ENCODE data around the gene RHBDF1.
A peak's percentile ranks its signal among the peaks of the same experiment; 100 is the strongest.

The RHBDF1 gene, protein sequence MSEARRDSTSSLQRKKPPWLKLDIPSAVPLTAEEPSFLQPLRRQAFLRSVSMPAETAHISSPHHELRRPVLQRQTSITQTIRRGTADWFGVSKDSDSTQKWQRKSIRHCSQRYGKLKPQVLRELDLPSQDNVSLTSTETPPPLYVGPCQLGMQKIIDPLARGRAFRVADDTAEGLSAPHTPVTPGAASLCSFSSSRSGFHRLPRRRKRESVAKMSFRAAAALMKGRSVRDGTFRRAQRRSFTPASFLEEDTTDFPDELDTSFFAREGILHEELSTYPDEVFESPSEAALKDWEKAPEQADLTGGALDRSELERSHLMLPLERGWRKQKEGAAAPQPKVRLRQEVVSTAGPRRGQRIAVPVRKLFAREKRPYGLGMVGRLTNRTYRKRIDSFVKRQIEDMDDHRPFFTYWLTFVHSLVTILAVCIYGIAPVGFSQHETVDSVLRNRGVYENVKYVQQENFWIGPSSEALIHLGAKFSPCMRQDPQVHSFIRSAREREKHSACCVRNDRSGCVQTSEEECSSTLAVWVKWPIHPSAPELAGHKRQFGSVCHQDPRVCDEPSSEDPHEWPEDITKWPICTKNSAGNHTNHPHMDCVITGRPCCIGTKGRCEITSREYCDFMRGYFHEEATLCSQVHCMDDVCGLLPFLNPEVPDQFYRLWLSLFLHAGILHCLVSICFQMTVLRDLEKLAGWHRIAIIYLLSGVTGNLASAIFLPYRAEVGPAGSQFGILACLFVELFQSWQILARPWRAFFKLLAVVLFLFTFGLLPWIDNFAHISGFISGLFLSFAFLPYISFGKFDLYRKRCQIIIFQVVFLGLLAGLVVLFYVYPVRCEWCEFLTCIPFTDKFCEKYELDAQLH

DNA sequence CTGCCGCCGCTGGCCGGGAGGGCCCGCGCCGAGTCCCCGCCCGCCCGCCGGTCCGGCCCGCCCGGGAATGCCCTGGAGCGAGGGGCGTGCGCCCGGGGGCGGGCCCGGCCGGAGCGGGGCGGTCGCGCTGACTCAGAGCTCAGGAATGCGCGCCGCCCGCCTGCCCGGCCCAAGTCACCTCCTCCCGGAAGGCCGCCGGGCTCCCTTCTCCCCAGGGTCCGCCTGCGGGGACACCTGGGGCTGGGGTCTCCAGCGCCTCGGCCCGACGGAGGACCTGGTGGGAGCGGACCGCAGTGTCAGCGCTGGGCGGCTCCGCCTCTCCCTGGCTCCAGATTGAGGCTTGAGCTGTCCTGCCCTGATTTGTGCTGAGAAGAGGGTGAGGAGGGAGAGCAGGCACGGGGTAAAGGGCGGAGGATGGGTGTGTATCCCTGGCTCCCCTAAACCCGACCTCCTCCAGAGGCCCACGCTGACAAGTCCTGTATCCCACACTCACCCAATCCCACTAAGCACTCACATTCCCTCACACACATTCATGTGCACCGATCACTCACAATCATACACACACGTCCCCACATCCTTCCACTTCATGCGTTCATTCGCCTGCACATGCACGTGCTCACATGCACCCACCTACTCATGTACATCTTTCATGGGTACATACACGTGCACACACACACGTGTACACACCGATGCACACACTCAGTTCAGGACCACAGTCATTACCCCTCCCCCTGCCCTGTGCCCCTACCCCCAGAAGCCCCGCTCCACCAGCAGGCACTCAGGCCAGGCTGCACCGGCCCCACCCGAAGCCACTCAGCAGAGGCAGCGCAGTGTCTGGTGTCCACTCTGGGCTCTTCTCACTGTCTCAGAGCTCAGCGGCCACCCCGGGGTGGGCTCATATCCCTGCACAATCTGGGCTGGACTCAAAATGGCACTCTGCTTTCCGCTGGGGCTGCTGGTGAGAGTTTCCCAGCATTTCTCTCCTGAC lies at the start of gene RHBDF1:
Gene RHBDF1, minus strand, starts transcription at position 71 of the 988 bp plus-strand sequence. CDS start 7,616 bp downstream, outside the sequence.
- no peak for DNase-seq (ENCODE audit: low read depth in 3 of 3, low spot score in 1 of 3)

DNA sequence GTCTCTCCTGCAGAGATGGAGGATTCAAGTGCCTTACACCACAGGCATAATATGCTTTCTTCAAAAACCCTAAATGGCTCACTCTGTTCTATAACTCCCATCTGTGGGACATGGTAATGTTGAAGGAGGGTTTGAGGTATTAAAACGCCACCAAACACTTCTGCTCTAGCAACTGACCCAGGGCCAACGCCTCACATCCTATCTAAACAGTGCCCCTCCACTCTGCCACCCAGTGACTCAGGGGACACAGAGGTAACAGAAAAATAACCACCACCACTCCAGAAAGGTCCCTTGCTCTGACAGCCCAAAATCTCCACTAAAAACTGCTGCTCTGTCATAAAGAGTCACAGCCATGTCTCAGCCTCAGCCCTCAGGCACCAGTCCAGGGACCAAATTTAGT lies 48.3 kb upstream of the RHBDF1 start:
- no peak for DNase-seq (ENCODE audit: low read depth in 3 of 3, low spot score in 1 of 3)

DNA sequence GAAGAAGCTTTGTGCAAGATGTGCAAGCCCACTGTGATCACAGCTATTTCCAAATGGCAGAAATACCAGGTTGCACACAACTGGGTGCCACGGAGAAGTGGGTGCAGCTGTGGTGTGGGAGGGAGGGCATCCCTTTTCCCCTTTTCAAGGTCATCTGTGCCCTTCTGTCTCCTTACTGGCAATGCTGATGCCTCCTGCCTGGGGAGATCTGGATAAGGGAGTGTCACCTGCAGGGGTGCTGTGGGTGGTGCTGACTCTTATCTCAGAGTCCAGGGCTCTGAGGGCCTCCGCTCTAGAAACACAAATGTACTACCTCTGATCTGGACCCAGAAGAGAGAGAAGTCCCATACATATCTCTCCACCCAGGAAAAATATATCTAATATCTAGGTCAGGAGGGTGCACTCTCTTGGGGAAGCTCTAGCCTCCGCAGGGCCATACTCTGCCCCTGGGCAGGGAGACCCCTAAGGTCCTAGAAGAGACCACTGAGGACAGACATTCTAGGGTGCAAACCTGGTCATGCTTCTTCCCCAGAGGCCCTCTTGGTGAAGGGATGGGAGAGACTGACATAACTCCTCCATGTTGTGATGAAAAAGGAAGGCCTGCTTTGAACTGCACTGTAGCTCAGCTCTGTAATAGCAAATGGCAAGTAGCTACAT lies 47.5 kb upstream of the RHBDF1 start:
- no peak for DNase-seq (ENCODE audit: low read depth in 3 of 3, low spot score in 1 of 3)

DNA sequence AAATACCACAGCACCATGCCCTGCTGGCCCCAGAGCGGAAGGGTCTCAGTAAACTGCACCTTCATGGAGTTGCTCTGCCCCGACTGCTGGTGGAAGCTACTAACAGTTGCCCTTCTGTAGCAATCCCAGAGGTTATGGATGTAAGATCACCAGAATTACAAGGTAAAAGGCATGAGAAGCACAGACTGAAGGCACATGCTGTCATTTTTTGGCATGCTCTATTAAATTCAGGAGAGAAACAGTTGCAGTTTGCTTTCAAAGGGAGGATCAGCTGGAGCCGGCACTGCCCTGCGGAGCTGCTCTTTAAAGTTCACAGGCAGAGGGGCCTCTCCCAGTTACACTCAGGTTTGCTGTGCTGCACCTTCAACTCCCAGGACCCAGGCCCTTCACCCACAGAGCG lies 46.9 kb upstream of the RHBDF1 start:
- no peak for DNase-seq (ENCODE audit: low read depth in 3 of 3, low spot score in 1 of 3)

DNA sequence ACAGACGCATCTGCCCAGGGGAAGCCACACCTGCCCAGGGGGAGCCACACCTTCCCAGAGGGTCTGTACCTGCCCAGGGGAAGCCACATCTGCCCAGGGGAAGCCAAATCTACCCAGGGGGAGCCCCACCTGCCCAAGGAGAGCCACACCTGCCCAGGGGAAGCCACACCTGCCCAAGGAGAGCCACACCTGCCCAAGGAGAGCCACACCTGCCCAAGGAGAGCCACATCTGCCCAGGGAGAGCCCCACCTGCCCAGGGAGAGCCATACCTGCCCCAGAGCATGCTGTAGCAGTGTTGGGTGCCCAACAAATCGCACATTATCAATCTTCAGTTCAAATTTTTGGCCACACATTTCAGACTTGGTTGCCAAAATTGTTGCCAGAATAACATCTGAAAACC lies 46.4 kb upstream of the RHBDF1 start:
- DNase-seq (ENCODE audit: low read depth in 3 of 3, low spot score in 1 of 3), result no peak

DNA sequence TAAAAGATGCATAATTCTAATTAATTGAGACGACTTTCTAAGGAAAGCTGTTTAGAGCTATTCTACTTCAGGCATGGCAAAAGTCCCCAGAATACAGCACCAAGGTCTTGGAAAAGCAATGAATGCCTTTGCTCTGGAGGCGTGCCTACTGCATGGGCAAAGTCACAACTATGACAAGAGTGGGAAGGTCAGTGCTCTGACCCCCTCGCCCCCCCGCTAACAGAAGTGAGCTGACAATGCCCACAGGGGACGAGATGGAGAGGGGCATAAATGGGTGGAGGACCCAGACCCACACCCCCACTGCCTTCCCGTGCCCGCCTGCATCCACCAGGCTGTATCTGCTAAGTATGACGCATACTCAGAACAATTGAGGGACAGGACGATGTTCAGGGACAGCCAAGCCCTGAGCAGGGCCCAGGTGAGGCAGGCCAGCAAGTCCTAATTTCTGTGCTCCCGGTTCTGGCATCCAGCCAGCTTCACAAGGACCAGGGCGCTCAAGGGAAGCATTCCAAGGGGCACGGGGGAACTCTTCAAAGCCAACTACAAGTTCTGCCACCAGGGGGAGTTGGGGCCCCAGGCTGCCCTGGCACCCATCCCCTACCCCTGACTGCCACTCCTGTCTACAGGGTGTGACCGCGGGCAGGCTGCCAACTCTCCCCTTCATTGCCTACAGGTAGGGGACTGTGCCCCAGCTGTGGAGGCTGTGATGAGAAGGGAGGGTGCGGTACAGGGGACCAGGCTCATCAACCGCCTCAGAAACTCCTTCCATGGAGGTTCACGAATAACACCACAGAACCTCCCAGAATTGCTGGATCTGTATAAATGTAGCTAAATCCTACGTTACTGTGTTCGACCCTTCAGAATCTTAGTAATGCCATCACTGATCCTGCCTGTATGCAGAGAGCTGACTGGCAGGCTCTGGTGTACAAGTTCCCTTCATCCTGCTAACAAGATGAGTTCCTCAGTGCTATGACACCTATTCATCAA lies 45.2 kb upstream of the RHBDF1 start:
- DNase-seq (ENCODE audit: low read depth in 3 of 3, low spot score in 1 of 3), result peak; percentile 17 to 50 (median 44)

DNA sequence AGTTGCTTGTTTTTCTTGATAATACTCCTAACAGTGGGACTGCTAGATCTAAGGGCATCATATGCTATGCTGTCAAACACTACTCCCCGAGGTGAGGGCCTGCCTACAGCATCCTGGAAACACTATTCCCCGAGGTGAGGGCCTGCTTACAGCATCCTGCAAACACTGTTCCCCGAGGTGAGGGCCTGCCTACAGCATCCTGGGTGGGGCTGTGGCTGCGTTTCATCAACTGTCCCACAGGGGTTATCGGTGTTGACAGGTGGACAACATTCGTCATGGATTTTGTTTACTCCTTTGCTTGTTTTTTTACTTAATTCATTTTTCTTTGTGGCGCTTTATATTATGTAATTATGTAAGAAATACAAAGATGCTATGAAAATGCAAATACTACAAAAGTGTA lies 43.6 kb upstream of the RHBDF1 start:
- DNase-seq (ENCODE audit: low read depth in 3 of 3, low spot score in 1 of 3), result no peak

DNA sequence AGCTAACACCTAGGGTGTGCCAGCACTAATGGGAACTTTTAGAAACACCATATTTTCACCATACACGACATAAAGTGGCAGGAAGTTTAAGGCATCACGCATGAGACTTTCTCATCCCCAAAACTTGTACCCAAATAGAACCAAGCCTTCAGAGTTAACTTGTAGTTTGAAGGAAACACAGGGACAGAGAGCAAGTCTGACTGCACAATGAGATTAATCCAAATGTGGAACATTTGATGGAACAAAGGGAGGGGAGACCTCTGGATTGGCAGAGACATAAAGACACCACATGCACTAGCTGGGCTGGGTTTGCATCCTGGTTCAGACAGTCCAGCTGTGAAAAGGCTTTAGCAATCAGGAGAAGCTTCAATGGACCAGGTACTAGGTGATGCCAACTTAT lies 41.9 kb upstream of the RHBDF1 start:
- no peak for DNase-seq (ENCODE audit: low read depth in 3 of 3, low spot score in 1 of 3)

DNA sequence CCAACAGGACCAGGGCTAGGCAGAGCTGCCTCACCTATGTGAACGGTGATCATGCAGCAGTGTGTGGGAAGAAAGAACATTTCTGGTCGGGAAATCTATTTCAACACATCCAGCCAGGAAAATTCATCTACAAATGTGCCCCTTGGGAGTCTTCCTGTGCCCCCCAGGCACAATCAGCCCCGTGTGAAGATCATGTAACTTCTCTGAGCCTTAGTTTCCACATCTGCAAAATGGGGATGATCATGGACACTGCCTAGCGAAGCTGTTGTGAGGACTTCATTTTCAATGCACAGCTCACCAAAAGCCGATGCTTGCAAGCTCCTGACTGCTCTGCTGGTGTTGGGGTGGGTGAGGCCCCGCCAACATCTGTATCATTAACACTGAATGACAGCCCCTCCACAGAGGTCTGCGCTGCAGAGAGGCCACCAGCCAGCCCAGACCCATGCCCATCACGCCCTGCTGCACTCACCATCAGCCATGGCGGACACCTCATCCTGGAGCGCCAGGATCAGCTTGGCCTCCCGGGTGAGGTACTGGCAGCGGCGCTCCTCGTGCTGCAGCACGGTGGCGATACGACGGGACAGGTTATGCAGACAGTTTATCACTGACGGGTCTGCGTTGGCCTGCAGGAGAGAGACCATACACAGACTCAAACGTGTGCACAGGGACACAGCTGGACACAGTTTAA lies 39.9 kb upstream of the RHBDF1 start:
- no peak for DNase-seq (ENCODE audit: low read depth in 3 of 3, low spot score in 1 of 3)

DNA sequence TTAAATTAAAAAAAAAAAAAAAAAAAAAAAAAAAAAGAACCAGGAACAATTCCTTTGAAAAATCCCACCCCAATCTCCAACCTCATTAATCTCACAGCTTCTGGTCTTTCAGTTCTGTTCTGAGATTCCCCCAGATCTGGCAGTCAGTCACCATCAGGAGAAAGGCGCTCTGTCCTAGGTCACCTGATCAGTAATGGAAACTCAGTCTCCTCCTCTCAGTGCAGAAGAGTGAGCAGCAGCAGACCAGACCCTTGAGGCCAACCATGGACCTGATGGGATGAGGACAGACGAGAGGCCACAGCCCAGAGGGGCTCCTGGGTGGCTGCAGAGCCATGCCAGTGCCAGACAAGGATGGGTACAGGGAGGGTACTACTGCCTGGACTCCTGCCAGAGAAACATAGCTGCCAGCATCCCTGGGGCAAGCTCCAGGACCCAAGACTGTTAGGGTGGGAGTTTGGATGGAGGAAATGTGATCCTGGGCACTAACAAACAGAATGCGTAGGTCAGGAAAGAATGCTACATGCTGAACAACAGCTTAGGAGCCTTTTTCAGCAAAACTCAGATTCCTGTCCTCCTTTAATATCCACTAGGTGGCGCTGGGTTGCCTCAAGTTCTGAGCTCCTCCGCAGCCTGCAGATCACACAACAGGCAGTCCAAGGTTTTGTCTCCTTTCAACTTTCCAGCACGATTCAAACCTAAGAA lies 34.3 kb upstream of the RHBDF1 start:
- DNase-seq (ENCODE audit: low read depth in 3 of 3, low spot score in 1 of 3), result peak in 2 of 3 donors; percentile 19 to 42

DNA sequence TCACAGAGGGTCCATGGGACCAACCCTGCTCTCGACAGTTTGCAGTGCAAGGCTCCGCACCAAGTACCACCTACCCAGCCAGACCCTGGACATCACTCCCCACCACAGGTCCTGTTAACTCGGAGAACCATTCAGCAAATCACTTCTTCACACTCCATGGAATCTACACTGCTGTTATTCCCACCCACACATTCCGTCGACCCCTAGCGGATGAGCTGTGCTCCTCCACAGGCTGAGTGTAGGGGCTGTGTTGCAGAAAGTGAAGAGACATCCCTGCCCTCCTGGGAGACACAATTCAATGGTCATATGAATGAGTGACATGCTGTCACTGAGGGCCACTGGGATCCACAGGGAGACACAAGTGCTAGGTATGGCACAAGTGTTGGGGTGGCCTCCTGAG lies 33.1 kb upstream of the RHBDF1 start:
- DNase-seq (ENCODE audit: low read depth in 3 of 3, low spot score in 1 of 3), result no peak

DNA sequence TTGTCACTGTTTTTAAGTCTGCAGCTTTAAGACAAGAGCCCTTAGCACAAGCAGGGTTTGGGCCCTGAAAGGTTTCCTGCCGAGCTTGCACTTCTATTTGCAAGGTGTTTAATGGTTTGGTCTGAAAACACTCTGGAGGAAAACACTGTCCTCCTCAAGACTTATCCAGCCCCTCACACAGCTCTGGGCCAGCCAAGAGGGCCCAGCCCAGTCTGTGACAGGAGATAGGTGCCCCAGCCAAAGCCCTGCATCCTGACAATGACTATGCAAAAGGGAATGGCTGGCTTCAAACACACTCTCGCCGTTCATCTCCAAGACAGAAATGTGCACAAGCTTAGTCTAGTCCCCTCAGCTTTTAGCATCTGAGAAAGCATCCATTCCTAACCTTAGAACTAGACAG lies 32.5 kb upstream of the RHBDF1 start:
- no peak for DNase-seq (ENCODE audit: low read depth in 3 of 3, low spot score in 1 of 3)

DNA sequence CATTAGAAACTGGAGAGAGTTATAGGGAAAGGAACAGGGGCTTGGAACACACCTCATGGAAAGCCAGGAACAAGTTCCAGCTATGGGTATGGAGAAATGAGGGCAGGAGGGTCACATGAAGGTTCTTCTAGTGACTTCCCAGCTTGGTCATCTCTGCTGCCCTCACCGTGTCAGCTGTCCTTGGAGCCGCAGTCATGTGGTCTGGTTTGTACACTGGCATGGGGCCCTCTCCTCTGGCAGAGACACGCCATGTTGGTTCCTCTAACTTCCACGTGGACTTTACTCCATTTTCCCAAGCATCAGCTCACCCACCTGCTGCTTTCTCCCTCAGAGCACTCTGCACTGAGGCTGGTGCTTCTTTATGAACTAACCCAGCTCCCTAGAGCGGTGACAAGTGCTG lies 31.9 kb upstream of the RHBDF1 start:
- no peak for DNase-seq (ENCODE audit: low read depth in 3 of 3, low spot score in 1 of 3)

DNA sequence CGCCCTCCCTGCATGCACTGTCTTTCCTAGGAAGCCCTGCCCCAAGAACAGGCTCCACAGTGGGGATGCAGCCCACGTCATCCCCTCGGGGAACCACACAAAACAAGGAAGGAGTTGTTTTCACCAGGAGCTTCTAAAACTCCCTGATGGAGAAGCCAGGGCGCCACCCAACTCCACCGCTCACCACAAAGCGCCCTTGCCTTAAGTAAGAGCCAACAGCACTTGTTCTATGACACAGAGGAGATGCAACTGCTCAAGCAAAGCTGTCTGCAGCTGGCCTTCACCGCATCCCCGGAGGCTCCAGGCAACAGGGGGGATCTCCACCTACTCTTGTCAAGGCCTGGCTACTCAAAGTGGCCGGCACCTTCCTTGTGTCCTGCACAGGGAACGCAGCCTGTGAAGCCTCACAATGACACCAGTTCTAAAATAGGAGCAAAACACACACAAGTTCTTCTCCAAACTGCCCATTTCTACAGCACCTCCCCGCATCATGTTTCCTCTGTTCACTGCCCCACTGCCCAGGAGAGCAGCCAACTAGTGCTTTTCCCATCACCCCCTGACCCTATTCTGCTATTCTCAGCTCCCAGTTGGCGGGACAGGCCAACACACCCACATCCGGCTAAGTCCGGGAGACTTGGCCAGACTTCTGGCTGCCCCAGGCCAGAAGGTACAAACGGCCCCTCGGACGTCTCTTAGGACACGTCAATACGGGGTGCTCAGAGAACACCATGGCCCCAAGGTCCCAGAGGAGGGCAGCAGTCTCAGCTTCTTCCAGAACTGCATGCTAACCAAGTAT lies 29.8 kb upstream of the RHBDF1 start:
- DNase-seq (ENCODE audit: low read depth in 3 of 3, low spot score in 1 of 3), result no peak

DNA sequence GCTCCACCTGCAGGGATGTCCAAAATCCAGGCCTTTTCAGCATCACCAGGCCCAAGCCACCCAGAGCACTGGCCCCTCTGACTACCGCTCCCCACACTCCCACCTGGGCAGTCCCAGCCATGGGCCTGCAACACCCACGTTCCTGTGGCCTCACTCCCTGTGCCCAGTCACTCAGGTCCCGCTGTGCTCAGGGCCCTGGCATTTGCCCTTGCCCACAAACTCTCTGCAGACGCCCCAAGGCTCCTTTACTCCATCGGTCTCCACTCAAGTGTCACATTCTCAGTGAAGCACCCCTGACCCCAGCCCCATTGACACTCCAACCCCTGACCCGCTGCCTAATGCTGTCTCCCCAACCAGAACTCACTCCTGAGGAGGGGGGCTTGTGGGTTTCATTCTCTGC lies 29.2 kb upstream of the RHBDF1 start:
- DNase-seq (ENCODE audit: low read depth in 3 of 3, low spot score in 1 of 3), result no peak

DNA sequence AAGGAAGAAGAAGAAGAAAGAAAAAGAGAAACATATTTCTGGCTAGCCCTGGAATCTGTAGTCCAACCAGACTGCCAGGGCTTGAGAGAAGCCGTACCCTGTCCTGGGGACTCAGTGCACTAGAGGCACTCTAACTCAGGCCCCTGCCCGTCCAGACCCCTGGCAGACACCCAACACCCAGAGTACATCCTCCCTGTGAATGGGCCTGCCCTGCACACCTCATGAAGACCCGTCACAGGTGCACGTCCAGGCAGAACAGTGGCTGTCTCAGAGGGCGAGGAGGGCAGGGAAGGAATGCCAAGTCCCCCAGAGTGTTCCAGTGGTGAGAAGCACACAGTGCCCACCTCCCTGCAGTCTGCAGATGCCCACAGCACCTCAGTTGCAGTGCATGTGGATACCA lies 28.6 kb upstream of the RHBDF1 start:
- no peak for DNase-seq (ENCODE audit: low read depth in 3 of 3, low spot score in 1 of 3)

DNA sequence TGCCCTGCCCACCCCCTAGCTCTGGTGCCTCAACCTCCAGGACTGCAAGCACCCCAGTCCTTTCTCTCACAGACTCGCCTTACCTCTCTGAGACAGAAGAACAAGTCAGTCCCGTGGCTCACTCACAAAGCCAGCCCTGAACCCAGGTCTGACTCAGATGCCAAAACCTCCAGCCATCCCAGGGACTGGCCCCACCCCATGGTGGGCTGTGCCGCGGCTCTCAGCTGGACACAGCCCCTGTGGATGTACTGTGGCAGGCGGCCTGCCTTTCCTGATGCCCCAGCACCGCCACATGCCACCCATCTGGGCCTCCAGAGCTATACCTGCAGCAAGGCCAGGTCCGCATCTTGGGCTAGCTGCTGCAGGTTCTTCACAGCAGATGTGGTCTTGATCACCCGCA lies 25.4 kb upstream of the RHBDF1 start:
- DNase-seq (ENCODE audit: low read depth in 3 of 3, low spot score in 1 of 3), result no peak

All from stimulated activated CD4-positive, alpha-beta T cell treated with anti-CD3 and anti-CD28 coated beads, TNF-alpha, amount 100 ng/mL, for 1 hour (primary cell).